ENCODE results near the gene BCL11B.

The BCL11B gene

GRCh38 chr14:99318091-99318958 is 46.3 kb upstream of the BCL11B start:
- TF ChIP-seq CEBPB (IDR thresholded peaks at IDR 0.05): no peak
- TF ChIP-seq YY1 (IDR thresholded peaks at IDR 0.05; ENCODE audit: low read depth): no peak
- no peak for TF ChIP-seq EP300 (IDR thresholded peaks at IDR 0.05; ENCODE audit: borderline replicate concordance)
- no peak for TF ChIP-seq TCF12 (IDR thresholded peaks at IDR 0.05; ENCODE audit: low read depth)
- no peak for TF ChIP-seq EGR1 (IDR thresholded peaks at IDR 0.05)
- no peak for TF ChIP-seq CREB1 (IDR thresholded peaks at IDR 0.05; ENCODE audit: low read depth)
- TF ChIP-seq USF1 (IDR thresholded peaks at IDR 0.05): no peak
- TF ChIP-seq ZBTB7A (IDR thresholded peaks at IDR 0.05; ENCODE audit: low read depth): no peak
- no peak for TF ChIP-seq MAX (IDR thresholded peaks at IDR 0.05)
- TF ChIP-seq TAF1 (IDR thresholded peaks at IDR 0.05; ENCODE audit: low read depth): no peak
- TF ChIP-seq TEAD4 (IDR thresholded peaks at IDR 0.05): no peak
- no peak for TF ChIP-seq RAD21 (IDR thresholded peaks at IDR 0.05; ENCODE audit: low read depth)
- TF ChIP-seq REST (IDR thresholded peaks at IDR 0.05; ENCODE audit: low read depth): no peak
- TF ChIP-seq NFIC (IDR thresholded peaks at IDR 0.05): no peak
- TF ChIP-seq FOXM1 (IDR thresholded peaks at IDR 0.05; ENCODE audit: borderline replicate concordance, low read depth): no peak

- TF ChIP-seq EP300 (IDR thresholded peaks at IDR 0.05; ENCODE audit: borderline replicate concordance) (no peak), NFIC (IDR thresholded peaks at IDR 0.05) (no peak), EGR1 (IDR thresholded peaks at IDR 0.05) (no peak), TEAD4 (IDR thresholded peaks at IDR 0.05) (no peak), MAX (IDR thresholded peaks at IDR 0.05) (no peak), FOXM1 (IDR thresholded peaks at IDR 0.05; ENCODE audit: borderline replicate concordance, low read depth) (no peak)
Observed at GRCh38 chr14:99317231-99318090, 45.5 kb upstream of the BCL11B start.

- TF ChIP-seq CEBPB (IDR thresholded peaks at IDR 0.05) (no peak), RAD21 (IDR thresholded peaks at IDR 0.05; ENCODE audit: low read depth) (no peak), EGR1 (IDR thresholded peaks at IDR 0.05) (no peak), TCF12 (IDR thresholded peaks at IDR 0.05; ENCODE audit: low read depth) (no peak), FOXM1 (IDR thresholded peaks at IDR 0.05; ENCODE audit: borderline replicate concordance, low read depth) (no peak), USF1 (IDR thresholded peaks at IDR 0.05) (no peak), CREB1 (IDR thresholded peaks at IDR 0.05; ENCODE audit: low read depth) (no peak), ZBTB7A (IDR thresholded peaks at IDR 0.05; ENCODE audit: low read depth) (no peak), EP300 (IDR thresholded peaks at IDR 0.05; ENCODE audit: borderline replicate concordance) (no peak), MAX (IDR thresholded peaks at IDR 0.05) (no peak), NFIC (IDR thresholded peaks at IDR 0.05) (no peak), TAF1 (IDR thresholded peaks at IDR 0.05; ENCODE audit: low read depth) (no peak), TEAD4 (IDR thresholded peaks at IDR 0.05) (no peak), YY1 (IDR thresholded peaks at IDR 0.05; ENCODE audit: low read depth) (no peak), REST (IDR thresholded peaks at IDR 0.05; ENCODE audit: low read depth) (no peak)
Observed at GRCh38 chr14:99316281-99317163, 44.5 kb upstream of the BCL11B start.

GRCh38 chr14:99315197-99315596 is 43.2 kb upstream of the BCL11B start:
- no peak for TF ChIP-seq RAD21 (IDR thresholded peaks at IDR 0.05; ENCODE audit: low read depth)
- no peak for TF ChIP-seq EGR1 (IDR thresholded peaks at IDR 0.05)
- TF ChIP-seq CREB1 (IDR thresholded peaks at IDR 0.05; ENCODE audit: low read depth): no peak
- no peak for TF ChIP-seq TAF1 (IDR thresholded peaks at IDR 0.05; ENCODE audit: low read depth)
- no peak for TF ChIP-seq ZBTB7A (IDR thresholded peaks at IDR 0.05; ENCODE audit: low read depth)
- no peak for TF ChIP-seq YY1 (IDR thresholded peaks at IDR 0.05; ENCODE audit: low read depth)
- no peak for TF ChIP-seq TEAD4 (IDR thresholded peaks at IDR 0.05)
- TF ChIP-seq TCF12 (IDR thresholded peaks at IDR 0.05; ENCODE audit: low read depth): no peak
- TF ChIP-seq MAX (IDR thresholded peaks at IDR 0.05): no peak

Data from Ishikawa (cell line).